ENCODE measurements around the gene LINGO3.

GRCh38 chr19:2315818-2316353 lies 7.9 kb upstream of the LINGO3 start:
- TF ChIP-seq EP300 (IDR thresholded peaks at IDR 0.05; ENCODE audit: borderline replicate concordance in 1 of 2, control insufficient read depth in 1 of 2, low read depth in 2 of 2, low read length in 2 of 2) (no peak), CTCF (IDR thresholded peaks at IDR 0.05 in 2 of 3, conservative IDR thresholded peaks at IDR 0.05 in 1 of 3; ENCODE audit: control insufficient read depth in 2 of 3, extremely low read depth in 1 of 3, insufficient read depth in 1 of 3, low read depth in 3 of 3, low read length in 3 of 3) (peak; percentile 43 to 61 (median 53); a peak in 4 of 6 replicates), SRF (IDR thresholded peaks at IDR 0.05; ENCODE audit: low read depth in 2 of 2, low read length in 2 of 2) (no peak), ZZZ3 (IDR thresholded peaks at IDR 0.05; ENCODE audit: control insufficient read depth, insufficient read length, low read depth) (no peak), TAF1 (IDR thresholded peaks at IDR 0.05; ENCODE audit: borderline replicate concordance, low read depth, low read length) (no peak), HDAC2 (IDR thresholded peaks at IDR 0.05) (no peak), SUZ12 (IDR thresholded peaks at IDR 0.05; ENCODE audit: unreplicated experiment) (no peak), CHD1 (IDR thresholded peaks at IDR 0.05; ENCODE audit: low read depth, low read length) (no peak), POLR2AphosphoS5 (IDR thresholded peaks at IDR 0.05; ENCODE audit: low read length) (no peak), E2F8 (IDR thresholded peaks at IDR 0.05; ENCODE audit: low read depth, partially characterized antibody) (no peak), BCLAF1 (IDR thresholded peaks at IDR 0.05) (no peak)
- TF ChIP-seq, protein P1, sequence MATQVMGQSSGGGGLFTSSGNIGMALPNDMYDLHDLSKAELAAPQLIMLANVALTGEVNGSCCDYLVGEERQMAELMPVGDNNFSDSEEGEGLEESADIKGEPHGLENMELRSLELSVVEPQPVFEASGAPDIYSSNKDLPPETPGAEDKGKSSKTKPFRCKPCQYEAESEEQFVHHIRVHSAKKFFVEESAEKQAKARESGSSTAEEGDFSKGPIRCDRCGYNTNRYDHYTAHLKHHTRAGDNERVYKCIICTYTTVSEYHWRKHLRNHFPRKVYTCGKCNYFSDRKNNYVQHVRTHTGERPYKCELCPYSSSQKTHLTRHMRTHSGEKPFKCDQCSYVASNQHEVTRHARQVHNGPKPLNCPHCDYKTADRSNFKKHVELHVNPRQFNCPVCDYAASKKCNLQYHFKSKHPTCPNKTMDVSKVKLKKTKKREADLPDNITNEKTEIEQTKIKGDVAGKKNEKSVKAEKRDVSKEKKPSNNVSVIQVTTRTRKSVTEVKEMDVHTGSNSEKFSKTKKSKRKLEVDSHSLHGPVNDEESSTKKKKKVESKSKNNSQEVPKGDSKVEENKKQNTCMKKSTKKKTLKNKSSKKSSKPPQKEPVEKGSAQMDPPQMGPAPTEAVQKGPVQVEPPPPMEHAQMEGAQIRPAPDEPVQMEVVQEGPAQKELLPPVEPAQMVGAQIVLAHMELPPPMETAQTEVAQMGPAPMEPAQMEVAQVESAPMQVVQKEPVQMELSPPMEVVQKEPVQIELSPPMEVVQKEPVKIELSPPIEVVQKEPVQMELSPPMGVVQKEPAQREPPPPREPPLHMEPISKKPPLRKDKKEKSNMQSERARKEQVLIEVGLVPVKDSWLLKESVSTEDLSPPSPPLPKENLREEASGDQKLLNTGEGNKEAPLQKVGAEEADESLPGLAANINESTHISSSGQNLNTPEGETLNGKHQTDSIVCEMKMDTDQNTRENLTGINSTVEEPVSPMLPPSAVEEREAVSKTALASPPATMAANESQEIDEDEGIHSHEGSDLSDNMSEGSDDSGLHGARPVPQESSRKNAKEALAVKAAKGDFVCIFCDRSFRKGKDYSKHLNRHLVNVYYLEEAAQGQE (IDR thresholded peaks at IDR 0.05; ENCODE audit: low read depth, low read length), result no peak
- TF ChIP-seq, protein P2, sequence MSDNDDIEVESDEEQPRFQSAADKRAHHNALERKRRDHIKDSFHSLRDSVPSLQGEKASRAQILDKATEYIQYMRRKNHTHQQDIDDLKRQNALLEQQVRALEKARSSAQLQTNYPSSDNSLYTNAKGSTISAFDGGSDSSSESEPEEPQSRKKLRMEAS (IDR thresholded peaks at IDR 0.05; ENCODE audit: low read depth, low read length), result no peak

All from GM12878 (cell line).